HepG2 (cell line): ENCODE data around the gene MYO19. TPM values are rescaled to one million over a fixed set of nuclear protein-coding genes. Genes with fewer than 3 reads are reported as not detected.

ENCODE experiments used
- CENPT ChIP-seq: sonication (generic); formaldehyde crosslinking; IDR thresholded peaks from 2 replicates; pipeline ENCODE4 v1.8.0; 2022; ENCODE audit warnings: low read depth, mild to moderate bottlenecking, moderate library complexity, missing genetic modification reagents
- HHEX ChIP-seq: IDR thresholded peaks from 2 replicates; pipeline ENCODE4 v1.6.1; 2016; ENCODE audit warnings: control low read depth
- HIVEP1 ChIP-seq: sonication (generic); formaldehyde crosslinking; IDR thresholded peaks from 2 replicates; pipeline ENCODE4 v1.4.0; 2020; ENCODE audit warnings: mild to moderate bottlenecking, missing genetic modification reagents
- HMG20A ChIP-seq: IDR thresholded peaks from 2 replicates; pipeline ENCODE4 v1.6.1; 2016; ENCODE audit warnings: borderline replicate concordance
- JDP2 ChIP-seq: sonication (generic); formaldehyde crosslinking; IDR thresholded peaks from 2 replicates; pipeline ENCODE4 v1.8.1; 2022; ENCODE audit warnings: missing genetic modification reagents, borderline replicate concordance
- NR2C2 ChIP-seq: sonication (generic); formaldehyde crosslinking; IDR thresholded peaks from 2 replicates; pipeline ENCODE4 v1.4.0; 2020; ENCODE audit warnings: missing genetic modification reagents, mild to moderate bottlenecking, moderate library complexity, borderline replicate concordance
- PAF1 ChIP-seq: IDR thresholded peaks from 2 replicates; pipeline ENCODE4 v1.6.1; 2016; ENCODE audit warnings: missing genetic modification reagents, missing compliant biosample characterization
- POLR2A ChIP-seq, 2 experiments: IDR thresholded peaks; 2 replicates each; pipeline ENCODE4 v1.6.1; 2011; ENCODE audit warnings: low read depth in 2 of 2, low read length in 2 of 2, mild to moderate bottlenecking in 1 of 2, moderate library complexity in 1 of 2; ENCODE audit not compliant: insufficient read depth in 1 of 2
- RAD51 ChIP-seq: fragments of 450-650 bp; IDR thresholded peaks from 2 replicates; pipeline ENCODE4 v1.6.1; 2016; ENCODE audit warnings: borderline replicate concordance
- SALL2 ChIP-seq: sonication (generic); formaldehyde crosslinking; IDR thresholded peaks from 2 replicates; pipeline ENCODE4 v1.8.1; 2023; ENCODE audit warnings: mild to moderate bottlenecking, missing genetic modification reagents, inconsistent platforms
- TFDP2 ChIP-seq: sonication (generic); formaldehyde crosslinking; IDR thresholded peaks from 2 replicates; pipeline ENCODE4 v1.4.0; 2020; ENCODE audit warnings: missing genetic modification reagents
- WIZ ChIP-seq: sonication (generic); formaldehyde crosslinking; IDR thresholded peaks from 2 replicates; pipeline ENCODE4 v1.5.1; 2020; ENCODE audit warnings: mild to moderate bottlenecking, missing genetic modification reagents
- XBP1 ChIP-seq: sonication (generic); formaldehyde crosslinking; IDR thresholded peaks from 2 replicates; pipeline ENCODE4 v1.5.0; 2020; ENCODE audit warnings: missing genetic modification reagents
- ZFX ChIP-seq: sonication (generic); formaldehyde crosslinking; IDR thresholded peaks from 2 replicates; pipeline ENCODE4 v1.4.0; 2020; ENCODE audit warnings: mild to moderate bottlenecking, low read depth, missing genetic modification reagents, moderate library complexity
- ZNF24 ChIP-seq: fragments of 450-650 bp; IDR thresholded peaks from 2 replicates; pipeline ENCODE4 v1.6.1; 2017; ENCODE audit warnings: antibody characterized with exemption, mild to moderate bottlenecking
- ZNF251 ChIP-seq: sonication (generic); formaldehyde crosslinking; IDR thresholded peaks from 2 replicates; pipeline ENCODE4 v1.9.0; 2021; ENCODE audit warnings: mild to moderate bottlenecking, missing genetic modification reagents
- ZNF605 ChIP-seq: sonication (generic); formaldehyde crosslinking; IDR thresholded peaks from 2 replicates; pipeline ENCODE4 v1.8.0; 2022; ENCODE audit warnings: mild to moderate bottlenecking, missing genetic modification reagents
- ZNF672 ChIP-seq: sonication (generic); formaldehyde crosslinking; IDR thresholded peaks from 2 replicates; pipeline ENCODE4 v1.8.1; 2022; ENCODE audit warnings: missing genetic modification reagents
- ZNF737 ChIP-seq: sonication (generic); formaldehyde crosslinking; IDR thresholded peaks from 2 replicates; pipeline ENCODE4 v1.5.0; 2020; ENCODE audit warnings: missing genetic modification reagents, mild to moderate bottlenecking, borderline replicate concordance
- polyA plus RNA-seq, 8 experiments: library from polyadenylated mRNA; depleted of rRNA in 3 of 8; stranded (reverse) in 7 of 8; unstranded in 1 of 8; fragments of >200 nt; fragmentation: Illumina TruSeq in 4 of 8; extraction: Trizol in 4 of 8; gene quantifications; 2 replicates each; pipeline versions ENCODE4 v1.2.1 to v1.2.3, GENCODE V29; 2011 to 2016; ENCODE audit warnings: low read depth in 4 of 8, missing spikeins in 1 of 8, mixed read lengths in 1 of 8; ENCODE audit not compliant: insufficient read depth in 1 of 8
- total RNA-seq, 5 experiments: library from RNA; depleted of rRNA; stranded (reverse); fragments of >200 nt; fragmentation: Illumina TruSeq; extraction: Trizol; gene quantifications; 2 replicates each; pipeline ENCODE4 v1.2.3, GENCODE V29; 2016; ENCODE audit warnings: low read depth in 1 of 5
- TF ChIP-seq, protein P1 (sequence below): sonication (generic); formaldehyde crosslinking; IDR thresholded peaks from 2 replicates; pipeline ENCODE4 v1.5.0; 2020; ENCODE audit warnings: missing genetic modification reagents
- TF ChIP-seq, protein P2 (sequence below): IDR thresholded peaks from 2 replicates; pipeline ENCODE4 v1.6.1; 2016; ENCODE audit warnings: low read depth
- TF ChIP-seq, protein P3 (sequence below): fragments of 450-650 bp; IDR thresholded peaks from 2 replicates; pipeline ENCODE4 v1.6.1; 2017; ENCODE audit warnings: mild to moderate bottlenecking

MYO19 gene
- total and polyA plus RNA-seq, 2 of the 13 experiments (the other 11 are each of a cell fraction or from before 2014, with no cell fraction given) = 75.7 to 82.3 TPM

DNA sequence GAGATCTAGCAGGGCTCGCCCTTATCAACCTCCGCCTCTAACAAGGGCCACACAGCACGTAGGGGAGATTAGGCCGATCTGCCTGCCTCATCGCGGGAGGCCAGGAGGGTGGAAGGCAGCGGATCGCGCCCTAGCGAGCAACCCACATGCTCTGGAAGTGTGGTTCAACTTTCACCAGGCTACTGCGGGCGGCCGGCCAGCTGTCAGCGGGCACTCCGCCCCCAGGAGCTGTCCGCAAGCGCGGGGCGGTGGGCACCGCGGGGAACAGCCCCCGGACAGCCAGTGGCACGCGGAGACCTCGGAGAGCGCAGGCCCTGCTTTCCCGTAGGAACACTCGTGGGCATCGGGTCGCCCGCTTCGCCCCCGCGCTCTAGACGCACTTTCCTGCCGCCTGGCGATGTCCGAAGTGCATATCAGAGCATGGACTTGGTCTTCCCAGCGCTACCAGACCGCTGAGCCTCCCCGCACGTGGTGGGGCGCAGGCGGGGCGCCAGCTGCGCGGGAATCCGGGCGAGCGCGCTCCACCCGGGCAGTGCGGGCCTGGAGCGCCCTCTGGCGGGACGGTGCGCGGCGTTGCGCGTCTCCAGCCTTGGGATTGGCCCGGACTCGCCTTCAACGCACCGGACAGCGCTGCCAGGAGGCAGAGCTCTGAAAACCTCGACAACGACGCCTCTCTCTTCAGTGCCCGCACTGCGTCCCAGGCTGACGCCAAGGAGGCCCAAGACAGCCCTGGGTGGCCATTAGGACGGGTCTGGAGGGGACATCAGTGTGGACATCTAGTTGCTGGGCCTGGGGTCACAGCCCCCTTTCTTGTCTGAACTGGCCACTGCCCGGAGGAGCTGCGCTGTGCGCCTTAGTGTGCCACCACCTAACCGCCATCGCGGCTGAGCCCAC lies 51.8 kb downstream of the MYO19 start (continued):
- TF ChIP-seq SALL2 (CRISPR knock-in tag) (peak; percentile 92), WIZ (CRISPR knock-in tag) (peak; percentile 70; the same call in 1 of the 2 replicates), ZFX (peak; percentile 68; the same call in 1 of the 2 replicates), XBP1 (CRISPR knock-in tag) (no peak), RAD51 (no peak), ZNF672 (CRISPR knock-in tag) (no peak), POLR2A (IDR thresholded peaks at IDR 0.05; ENCODE audit: insufficient read depth in 1 of 2, low read depth in 2 of 2, low read length in 2 of 2) (no peak), ZNF24 (no peak), ZNF605 (no peak; the same call in 1 of the 2 replicates), CENPT (CRISPR knock-in tag) (peak; percentile 68; the same call in 1 of the 2 replicates), TFDP2 (CRISPR knock-in tag) (peak; percentile 99), NR2C2 (CRISPR knock-in tag) (0 out of 2 replicates have a peak, but pooled peaks have one; percentile 19), HHEX (CRISPR knock-in tag) (no peak), JDP2 (no peak; the same call in 1 of the 2 replicates), HIVEP1 (CRISPR knock-in tag) (no peak; the same call in 1 of the 2 replicates), PAF1 (no peak), ZNF251 (CRISPR knock-in tag) (no peak), HMG20A (CRISPR knock-in tag) (no peak), ZNF737 (CRISPR knock-in tag) (no peak)
- TF ChIP-seq, protein P1, sequence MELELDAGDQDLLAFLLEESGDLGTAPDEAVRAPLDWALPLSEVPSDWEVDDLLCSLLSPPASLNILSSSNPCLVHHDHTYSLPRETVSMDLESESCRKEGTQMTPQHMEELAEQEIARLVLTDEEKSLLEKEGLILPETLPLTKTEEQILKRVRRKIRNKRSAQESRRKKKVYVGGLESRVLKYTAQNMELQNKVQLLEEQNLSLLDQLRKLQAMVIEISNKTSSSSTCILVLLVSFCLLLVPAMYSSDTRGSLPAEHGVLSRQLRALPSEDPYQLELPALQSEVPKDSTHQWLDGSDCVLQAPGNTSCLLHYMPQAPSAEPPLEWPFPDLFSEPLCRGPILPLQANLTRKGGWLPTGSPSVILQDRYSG (CRISPR knock-in tag) = 0 out of 2 replicates have a peak, but pooled peaks have one; percentile 47
- TF ChIP-seq, protein P2, sequence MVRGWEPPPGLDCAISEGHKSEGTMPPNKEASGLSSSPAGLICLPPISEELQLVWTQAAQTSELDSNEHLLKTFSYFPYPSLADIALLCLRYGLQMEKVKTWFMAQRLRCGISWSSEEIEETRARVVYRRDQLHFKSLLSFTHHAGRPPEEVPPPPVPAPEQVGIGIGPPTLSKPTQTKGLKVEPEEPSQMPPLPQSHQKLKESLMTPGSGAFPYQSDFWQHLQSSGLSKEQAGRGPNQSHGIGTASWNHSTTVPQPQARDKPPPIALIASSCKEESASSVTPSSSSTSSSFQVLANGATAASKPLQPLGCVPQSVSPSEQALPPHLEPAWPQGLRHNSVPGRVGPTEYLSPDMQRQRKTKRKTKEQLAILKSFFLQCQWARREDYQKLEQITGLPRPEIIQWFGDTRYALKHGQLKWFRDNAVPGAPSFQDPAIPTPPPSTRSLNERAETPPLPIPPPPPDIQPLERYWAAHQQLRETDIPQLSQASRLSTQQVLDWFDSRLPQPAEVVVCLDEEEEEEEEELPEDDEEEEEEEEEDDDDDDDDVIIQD (CRISPR knock-in tag) = no peak
- TF ChIP-seq, protein P3, sequence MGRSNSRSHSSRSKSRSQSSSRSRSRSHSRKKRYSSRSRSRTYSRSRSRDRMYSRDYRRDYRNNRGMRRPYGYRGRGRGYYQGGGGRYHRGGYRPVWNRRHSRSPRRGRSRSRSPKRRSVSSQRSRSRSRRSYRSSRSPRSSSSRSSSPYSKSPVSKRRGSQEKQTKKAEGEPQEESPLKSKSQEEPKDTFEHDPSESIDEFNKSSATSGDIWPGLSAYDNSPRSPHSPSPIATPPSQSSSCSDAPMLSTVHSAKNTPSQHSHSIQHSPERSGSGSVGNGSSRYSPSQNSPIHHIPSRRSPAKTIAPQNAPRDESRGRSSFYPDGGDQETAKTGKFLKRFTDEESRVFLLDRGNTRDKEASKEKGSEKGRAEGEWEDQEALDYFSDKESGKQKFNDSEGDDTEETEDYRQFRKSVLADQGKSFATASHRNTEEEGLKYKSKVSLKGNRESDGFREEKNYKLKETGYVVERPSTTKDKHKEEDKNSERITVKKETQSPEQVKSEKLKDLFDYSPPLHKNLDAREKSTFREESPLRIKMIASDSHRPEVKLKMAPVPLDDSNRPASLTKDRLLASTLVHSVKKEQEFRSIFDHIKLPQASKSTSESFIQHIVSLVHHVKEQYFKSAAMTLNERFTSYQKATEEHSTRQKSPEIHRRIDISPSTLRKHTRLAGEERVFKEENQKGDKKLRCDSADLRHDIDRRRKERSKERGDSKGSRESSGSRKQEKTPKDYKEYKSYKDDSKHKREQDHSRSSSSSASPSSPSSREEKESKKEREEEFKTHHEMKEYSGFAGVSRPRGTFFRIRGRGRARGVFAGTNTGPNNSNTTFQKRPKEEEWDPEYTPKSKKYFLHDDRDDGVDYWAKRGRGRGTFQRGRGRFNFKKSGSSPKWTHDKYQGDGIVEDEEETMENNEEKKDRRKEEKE = no peak
